HepG2 (cell line): ENCODE data around the gene ANXA7. TPM values are rescaled to one million over a fixed set of nuclear protein-coding genes. Genes with fewer than 3 reads are reported as not detected.
A peak's percentile ranks its signal among the peaks of the same experiment; 100 is the strongest.

Source experiments
- HOXA5 ChIP-seq: sonication (generic); formaldehyde crosslinking; IDR thresholded peaks from 2 replicates; pipeline ENCODE4 v1.4.0; 2020; ENCODE audit warnings: missing genetic modification reagents
- HOXD1 ChIP-seq: sonication (generic); formaldehyde crosslinking; IDR thresholded peaks from 2 replicates; pipeline ENCODE4 v1.5.0; 2020; ENCODE audit warnings: missing genetic modification reagents
- MXD3 ChIP-seq: IDR thresholded peaks from 2 replicates; pipeline ENCODE4 v1.6.1; 2016; ENCODE audit warnings: mild to moderate bottlenecking, missing biosample characterization, missing genetic modification reagents
- SRSF4 ChIP-seq: fragments of 200-400 bp; formaldehyde crosslinking; IDR thresholded peaks from one replicate; pipeline ENCODE4 v1.6.1; 2018; ENCODE audit warnings: mild to moderate bottlenecking, low read depth, low read length, moderate library complexity; ENCODE audit not compliant: poor library complexity, severe bottlenecking
- ZBTB2 ChIP-seq: sonication (generic); formaldehyde crosslinking; IDR thresholded peaks from 2 replicates; pipeline ENCODE4 v1.8.0; 2022; ENCODE audit warnings: low read depth, missing genetic modification reagents
- ZBTB40 ChIP-seq, 2 experiments: fragments of 450-650 bp in 1 of 2; sonication (generic) in 1 of 2; formaldehyde crosslinking in 1 of 2; IDR thresholded peaks; 2 replicates each; pipeline versions ENCODE4 v1.6.1 to v1.8.0; 2016 to 2022; ENCODE audit warnings: antibody characterized with exemption in 1 of 2, mild to moderate bottlenecking in 1 of 2, missing genetic modification reagents in 1 of 2
- ZMAT5 ChIP-seq: sonication (generic); formaldehyde crosslinking; IDR thresholded peaks from 2 replicates; pipeline ENCODE4 v1.5.0; 2020; ENCODE audit warnings: mild to moderate bottlenecking, low read depth, missing genetic modification reagents, borderline replicate concordance
- ZNF558 ChIP-seq: sonication (generic); formaldehyde crosslinking; IDR thresholded peaks from 2 replicates; pipeline ENCODE4 v1.9.0; 2022; ENCODE audit warnings: mild to moderate bottlenecking, missing genetic modification reagents, borderline replicate concordance
- ZNF816 ChIP-seq: sonication (generic); formaldehyde crosslinking; IDR thresholded peaks from 2 replicates; pipeline ENCODE4 v1.8.0; 2022; ENCODE audit warnings: missing genetic modification reagents, mild to moderate bottlenecking, borderline replicate concordance
- polyA plus RNA-seq, 8 experiments: library from polyadenylated mRNA; depleted of rRNA in 3 of 8; stranded (reverse) in 7 of 8; unstranded in 1 of 8; fragments of >200 nt; fragmentation: Illumina TruSeq in 4 of 8; extraction: Trizol in 4 of 8; gene quantifications; 2 replicates each; pipeline versions ENCODE4 v1.2.1 to v1.2.3, GENCODE V29; 2011 to 2016; ENCODE audit warnings: low read depth in 4 of 8, missing spikeins in 1 of 8, mixed read lengths in 1 of 8; ENCODE audit not compliant: insufficient read depth in 1 of 8
- total RNA-seq, 5 experiments: library from RNA; depleted of rRNA; stranded (reverse); fragments of >200 nt; fragmentation: Illumina TruSeq; extraction: Trizol; gene quantifications; 2 replicates each; pipeline ENCODE4 v1.2.3, GENCODE V29; 2016; ENCODE audit warnings: low read depth in 1 of 5
- TF ChIP-seq, protein P1 (sequence below): sonication (generic); formaldehyde crosslinking; IDR thresholded peaks from 2 replicates; pipeline ENCODE4 v1.9.0; 2022; ENCODE audit warnings: missing genetic modification reagents, mild to moderate bottlenecking, borderline replicate concordance
- TF ChIP-seq, protein P2 (sequence below): sonication (generic); formaldehyde crosslinking; IDR thresholded peaks from 2 replicates; pipeline ENCODE4 v1.5.0; 2020; ENCODE audit warnings: missing genetic modification reagents

The ANXA7 gene
- total and polyA plus RNA-seq, 2 of the 13 experiments (the other 11 are each of a cell fraction or from before 2014, with no cell fraction given) = 54.8 to 89.0 TPM

DNA sequence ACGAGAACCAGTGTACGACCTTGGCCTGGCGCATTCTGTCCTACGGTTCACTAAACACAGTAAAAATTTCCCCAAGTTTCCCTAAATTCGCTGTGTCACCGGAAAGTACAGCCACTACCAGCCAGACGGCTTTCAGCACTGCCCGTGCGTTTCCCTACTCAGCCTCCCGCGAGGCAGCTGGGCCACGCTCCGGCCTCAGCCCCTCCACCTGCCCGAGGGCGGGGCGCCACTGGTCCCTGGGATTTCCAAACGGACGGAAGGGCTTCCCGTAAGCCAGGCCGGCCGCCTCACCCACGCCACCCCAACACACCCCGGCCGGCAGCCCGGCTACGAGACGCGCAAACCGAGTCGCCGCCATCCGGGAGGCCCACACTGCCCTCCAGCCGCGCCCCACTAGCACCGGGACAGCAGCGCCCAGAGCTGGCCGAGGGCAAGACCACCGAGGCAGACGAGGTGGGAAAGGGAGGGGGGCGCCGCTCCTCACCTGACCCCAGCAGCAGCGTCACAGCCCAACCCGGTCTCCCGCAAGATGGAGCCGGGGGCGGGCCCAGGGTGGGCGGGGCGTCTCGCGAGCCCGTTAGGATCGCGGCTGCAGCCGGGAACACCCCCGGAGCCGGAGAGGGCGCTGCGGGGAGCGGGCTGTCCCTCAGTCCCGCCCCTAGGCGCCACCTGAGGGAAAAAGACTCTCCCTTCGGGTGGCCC, at the start of gene ANXA7 (continued):
- TF ChIP-seq HOXA5 (CRISPR knock-in tag) = peak; percentile 76
- TF ChIP-seq, protein P1, sequence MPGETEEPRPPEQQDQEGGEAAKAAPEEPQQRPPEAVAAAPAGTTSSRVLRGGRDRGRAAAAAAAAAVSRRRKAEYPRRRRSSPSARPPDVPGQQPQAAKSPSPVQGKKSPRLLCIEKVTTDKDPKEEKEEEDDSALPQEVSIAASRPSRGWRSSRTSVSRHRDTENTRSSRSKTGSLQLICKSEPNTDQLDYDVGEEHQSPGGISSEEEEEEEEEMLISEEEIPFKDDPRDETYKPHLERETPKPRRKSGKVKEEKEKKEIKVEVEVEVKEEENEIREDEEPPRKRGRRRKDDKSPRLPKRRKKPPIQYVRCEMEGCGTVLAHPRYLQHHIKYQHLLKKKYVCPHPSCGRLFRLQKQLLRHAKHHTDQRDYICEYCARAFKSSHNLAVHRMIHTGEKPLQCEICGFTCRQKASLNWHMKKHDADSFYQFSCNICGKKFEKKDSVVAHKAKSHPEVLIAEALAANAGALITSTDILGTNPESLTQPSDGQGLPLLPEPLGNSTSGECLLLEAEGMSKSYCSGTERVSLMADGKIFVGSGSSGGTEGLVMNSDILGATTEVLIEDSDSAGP (CRISPR knock-in tag) = peak; percentile 91; the same call in 1 of the 2 replicates
- TF ChIP-seq MXD3 (CRISPR knock-in tag) = peak; percentile 88
- TF ChIP-seq SRSF4 = no peak
- TF ChIP-seq ZNF558 (CRISPR knock-in tag) = 0 out of 2 replicates have a peak, but pooled peaks have one; percentile 77
- peak; percentile 65; the same call in 1 of the 2 replicates for TF ChIP-seq ZBTB2 (CRISPR knock-in tag)
- TF ChIP-seq ZBTB40 (IDR thresholded peaks at IDR 0.05) = no peak
- peak; percentile 63 for TF ChIP-seq ZBTB40 (CRISPR knock-in tag; IDR thresholded peaks at IDR 0.05)
- TF ChIP-seq, protein P2, sequence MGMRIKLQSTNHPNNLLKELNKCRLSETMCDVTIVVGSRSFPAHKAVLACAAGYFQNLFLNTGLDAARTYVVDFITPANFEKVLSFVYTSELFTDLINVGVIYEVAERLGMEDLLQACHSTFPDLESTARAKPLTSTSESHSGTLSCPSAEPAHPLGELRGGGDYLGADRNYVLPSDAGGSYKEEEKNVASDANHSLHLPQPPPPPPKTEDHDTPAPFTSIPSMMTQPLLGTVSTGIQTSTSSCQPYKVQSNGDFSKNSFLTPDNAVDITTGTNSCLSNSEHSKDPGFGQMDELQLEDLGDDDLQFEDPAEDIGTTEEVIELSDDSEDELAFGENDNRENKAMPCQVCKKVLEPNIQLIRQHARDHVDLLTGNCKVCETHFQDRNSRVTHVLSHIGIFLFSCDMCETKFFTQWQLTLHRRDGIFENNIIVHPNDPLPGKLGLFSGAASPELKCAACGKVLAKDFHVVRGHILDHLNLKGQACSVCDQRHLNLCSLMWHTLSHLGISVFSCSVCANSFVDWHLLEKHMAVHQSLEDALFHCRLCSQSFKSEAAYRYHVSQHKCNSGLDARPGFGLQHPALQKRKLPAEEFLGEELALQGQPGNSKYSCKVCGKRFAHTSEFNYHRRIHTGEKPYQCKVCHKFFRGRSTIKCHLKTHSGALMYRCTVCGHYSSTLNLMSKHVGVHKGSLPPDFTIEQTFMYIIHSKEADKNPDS = 0 out of 2 replicates have a peak, but pooled peaks have one; percentile 61
- TF ChIP-seq HOXD1 (CRISPR knock-in tag) = peak; percentile 80; the same call in 1 of the 2 replicates
- no peak for TF ChIP-seq ZNF816 (CRISPR knock-in tag)
- no peak for TF ChIP-seq ZMAT5 (CRISPR knock-in tag)
